Measurements from ENCODE around the gene DCDC2B. TPM values are rescaled to one million over a fixed set of nuclear protein-coding genes. Genes with fewer than 3 reads are reported as not detected.
A peak's percentile ranks its signal among the peaks of the same experiment; 100 is the strongest.

Gene DCDC2B
- total RNA-seq, 1 experiment from 2014 or later, result not detected

DNA sequence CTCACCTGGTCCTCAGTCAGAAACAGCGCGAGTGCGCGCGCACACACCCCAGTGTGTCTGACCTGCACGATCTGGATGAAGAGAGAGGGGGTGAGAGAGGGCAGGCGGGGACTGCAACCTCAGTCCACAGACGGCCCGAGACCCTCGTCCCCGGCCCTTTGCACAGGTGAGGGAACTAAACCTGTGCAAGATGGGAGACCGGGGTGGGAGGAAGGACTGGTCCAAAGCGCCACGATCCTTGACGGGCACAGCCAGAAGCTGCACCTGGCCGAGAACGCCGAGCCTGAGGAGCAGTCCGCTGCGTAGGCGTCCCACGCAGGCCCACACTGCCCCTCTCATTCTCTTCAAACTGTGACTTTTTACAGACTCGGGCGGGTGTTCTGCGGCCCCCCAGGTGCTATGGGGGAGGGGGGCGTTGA, 3.9 kb upstream of the DCDC2B start:
- H3K27me3 ChIP-seq (replicated peaks; ENCODE audit: insufficient read depth, low read depth, low read length, poor library complexity), result no peaks in the 10 kb centered on the region
- TF ChIP-seq EZH2 (IDR thresholded peaks at IDR 0.05; ENCODE audit: borderline replicate concordance, low read depth, low read length, poor library complexity, severe bottlenecking), result no peak
- TF ChIP-seq, protein P1, sequence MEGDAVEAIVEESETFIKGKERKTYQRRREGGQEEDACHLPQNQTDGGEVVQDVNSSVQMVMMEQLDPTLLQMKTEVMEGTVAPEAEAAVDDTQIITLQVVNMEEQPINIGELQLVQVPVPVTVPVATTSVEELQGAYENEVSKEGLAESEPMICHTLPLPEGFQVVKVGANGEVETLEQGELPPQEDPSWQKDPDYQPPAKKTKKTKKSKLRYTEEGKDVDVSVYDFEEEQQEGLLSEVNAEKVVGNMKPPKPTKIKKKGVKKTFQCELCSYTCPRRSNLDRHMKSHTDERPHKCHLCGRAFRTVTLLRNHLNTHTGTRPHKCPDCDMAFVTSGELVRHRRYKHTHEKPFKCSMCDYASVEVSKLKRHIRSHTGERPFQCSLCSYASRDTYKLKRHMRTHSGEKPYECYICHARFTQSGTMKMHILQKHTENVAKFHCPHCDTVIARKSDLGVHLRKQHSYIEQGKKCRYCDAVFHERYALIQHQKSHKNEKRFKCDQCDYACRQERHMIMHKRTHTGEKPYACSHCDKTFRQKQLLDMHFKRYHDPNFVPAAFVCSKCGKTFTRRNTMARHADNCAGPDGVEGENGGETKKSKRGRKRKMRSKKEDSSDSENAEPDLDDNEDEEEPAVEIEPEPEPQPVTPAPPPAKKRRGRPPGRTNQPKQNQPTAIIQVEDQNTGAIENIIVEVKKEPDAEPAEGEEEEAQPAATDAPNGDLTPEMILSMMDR (conservative IDR thresholded peaks at IDR 0.05; ENCODE audit: low read depth, low read length), result no peak
- no TSS peak for BruUV-seq (replicated peaks)
- intact Hi-C loops (cut with micrococcal nuclease; ENCODE audit: unreplicated experiment), result no loop called here
- CTCF ChIA-PET, result no interaction called here
- peak overlapping the region; percentile 80 for H3K4me3 ChIP-seq (ENCODE audit: low read depth, low read length, poor library complexity, severe bottlenecking)
- no peak for DNase-seq (ENCODE audit: low spot score)
- H3K9me3 ChIP-seq (ENCODE audit: low read depth, low read length, poor library complexity, severe bottlenecking), result no peaks in the 10 kb centered on the region
- peak overlapping the region; percentile 87 for H3K27ac ChIP-seq (ENCODE audit: low read depth, low read length, poor library complexity, severe bottlenecking)
- H3K36me3 ChIP-seq (ENCODE audit: insufficient read depth, low read length, poor library complexity, severe bottlenecking), result peaks cover 7% of the 10 kb centered on the region
- H3K4me1 ChIP-seq (ENCODE audit: insufficient read depth, low read length, poor library complexity, severe bottlenecking), result peaks cover 11% of the 10 kb centered on the region
- POLR2A ChIA-PET (ENCODE audit: low non-redundant PET), result interaction anchor here (0.5 kb wide), 1 partner anchor 990 kb away, joined by 3 read pairs; no protein-coding TSS in a partner anchor

DNA sequence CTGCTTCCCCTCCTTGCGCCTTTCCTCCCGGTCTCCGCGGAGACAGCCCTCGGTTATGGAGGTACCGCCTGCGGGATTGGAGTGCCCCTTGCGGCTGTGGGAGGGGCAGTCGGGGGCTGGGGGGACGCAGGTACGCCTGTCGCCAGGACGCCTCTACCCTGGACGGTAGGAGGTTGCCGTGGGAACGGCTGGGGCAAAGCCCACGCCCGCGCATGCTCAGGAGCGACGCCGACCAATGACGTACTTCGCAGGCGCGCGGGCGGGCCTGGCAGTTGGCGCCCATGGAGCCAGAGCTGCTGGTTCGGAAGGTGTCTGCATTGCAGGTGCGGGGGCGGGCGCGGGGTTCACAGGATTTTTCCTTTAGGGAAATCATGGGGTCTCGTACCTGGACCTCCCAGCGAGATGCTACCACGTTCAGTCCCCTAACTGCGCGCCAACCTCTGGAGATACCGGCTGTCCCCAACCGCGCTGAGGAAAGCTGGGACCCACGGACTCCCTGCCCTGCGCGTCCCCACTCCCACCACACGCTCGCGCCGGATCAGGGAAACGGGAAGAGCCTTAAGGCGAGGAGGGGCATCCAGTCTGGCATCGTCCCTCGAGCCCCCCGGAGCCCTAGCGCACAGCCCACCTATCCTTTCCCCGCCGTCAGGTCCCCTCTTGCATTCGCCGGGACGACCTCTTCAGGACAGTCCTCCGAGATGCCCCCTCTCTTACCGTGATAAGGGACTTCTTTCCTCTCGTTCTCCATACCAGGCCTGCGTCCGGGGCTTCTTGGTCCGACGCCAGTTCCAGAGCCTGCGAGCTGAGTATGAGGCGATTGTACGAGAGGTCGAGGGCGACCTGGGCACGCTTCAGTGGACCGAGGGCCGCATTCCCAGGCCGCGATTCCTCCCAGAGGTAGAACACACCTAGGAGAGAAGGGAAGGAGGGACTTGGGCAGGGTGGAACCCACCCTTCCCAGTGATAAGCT, 3.2 kb upstream of the DCDC2B start, which contains the start of gene IQCC:
Gene IQCC (plus strand): TSS at position 271 of the 970 bp plus-strand sequence. CDS start 11 bp downstream, at position 282.
- ChIA-PET POLR2A (ENCODE audit: low non-redundant PET) (no interaction called here), CTCF (interaction anchor here (0.5 kb wide), 1 partner anchor 315 kb away, joined by 4 read pairs; no protein-coding TSS in a partner anchor)
- no peak for TF ChIP-seq EZH2 (IDR thresholded peaks at IDR 0.05; ENCODE audit: borderline replicate concordance, low read depth, low read length, poor library complexity, severe bottlenecking)
- TF ChIP-seq, protein P1 (conservative IDR thresholded peaks at IDR 0.05; ENCODE audit: low read depth, low read length), result no peak
- peak within 1 kb of the TSS; percentile 80 for H3K4me3 ChIP-seq (ENCODE audit: low read depth, low read length, poor library complexity, severe bottlenecking)
- H3K27me3 ChIP-seq (replicated peaks; ENCODE audit: insufficient read depth, low read depth, low read length, poor library complexity), result no peaks in the 10 kb centered on the region
- no peaks in the 10 kb centered on the region for H3K9me3 ChIP-seq (ENCODE audit: low read depth, low read length, poor library complexity, severe bottlenecking)
- TSS peak; percentile 78 for BruUV-seq (replicated peaks)
- H3K36me3 ChIP-seq (ENCODE audit: insufficient read depth, low read length, poor library complexity, severe bottlenecking), result peaks cover 7% of the 10 kb centered on the region
- DNase-seq (ENCODE audit: low spot score), result peak; percentile 92
- H3K27ac ChIP-seq (ENCODE audit: low read depth, low read length, poor library complexity, severe bottlenecking), result peak within 1 kb of the TSS; percentile 87
- intact Hi-C loops (cut with micrococcal nuclease; ENCODE audit: unreplicated experiment), result no loop called here
- peaks cover 7% of the 10 kb centered on the region for H3K4me1 ChIP-seq (ENCODE audit: insufficient read depth, low read length, poor library complexity, severe bottlenecking)

DNA sequence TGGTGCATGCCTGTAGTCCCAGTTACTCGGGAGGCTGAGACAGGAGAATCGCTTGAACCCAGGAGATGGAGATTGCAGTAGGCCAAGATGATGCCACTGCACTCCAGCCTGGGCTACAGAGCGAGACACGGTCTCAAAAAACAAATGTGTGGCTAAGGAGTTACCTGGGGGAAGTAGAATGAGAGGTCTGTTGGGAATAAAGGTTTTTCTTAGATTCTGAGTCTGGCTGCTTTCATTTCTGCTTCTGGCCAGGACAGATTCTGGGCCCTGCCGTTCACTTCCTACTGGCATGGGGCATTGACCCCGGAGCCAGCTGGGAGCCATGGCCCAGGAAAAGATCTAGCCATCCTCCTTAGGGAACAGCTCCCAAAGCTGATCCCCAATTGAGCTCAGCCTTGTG, 420 bp upstream of the DCDC2B start:
- Histone ChIP-seq H3K27ac (ENCODE audit: low read depth, low read length, poor library complexity, severe bottlenecking) (no peak overlapping the region), H3K27me3 (replicated peaks; ENCODE audit: insufficient read depth, low read depth, low read length, poor library complexity) (no peaks in the 10 kb centered on the region), H3K36me3 (ENCODE audit: insufficient read depth, low read length, poor library complexity, severe bottlenecking) (peaks cover 7% of the 10 kb centered on the region), H3K9me3 (ENCODE audit: low read depth, low read length, poor library complexity, severe bottlenecking) (no peaks in the 10 kb centered on the region), H3K4me3 (ENCODE audit: low read depth, low read length, poor library complexity, severe bottlenecking) (no peak overlapping the region), H3K4me1 (ENCODE audit: insufficient read depth, low read length, poor library complexity, severe bottlenecking) (no peaks in the 10 kb centered on the region)
- ChIA-PET CTCF (interaction anchor here (0.5 kb wide), 1 partner anchor 167 kb away, joined by 9 read pairs; no protein-coding TSS in a partner anchor), POLR2A (ENCODE audit: low non-redundant PET) (no interaction called here)
- intact Hi-C loops (cut with micrococcal nuclease; ENCODE audit: unreplicated experiment), result no loop called here
- DNase-seq (ENCODE audit: low spot score), result no peak
- BruUV-seq (replicated peaks), result no TSS peak
- TF ChIP-seq EZH2 (IDR thresholded peaks at IDR 0.05; ENCODE audit: borderline replicate concordance, low read depth, low read length, poor library complexity, severe bottlenecking), result no peak
- TF ChIP-seq, protein P1 (conservative IDR thresholded peaks at IDR 0.05; ENCODE audit: low read depth, low read length), result no peak

Data from A673 (cell line).